NCI-H345 (cell line): ENCODE results near the gene NMBR.
"Not testable (repeated sequence)": the region's sequence is repeated elsewhere in the genome, so short reads cannot be mapped to it uniquely, and the experiment has no call there.

Experiments
- DNase-seq: peaks from one replicate; lab custom pipeline; 2025; lab: John Stamatoyannopoulos, UW

NMBR gene

GRCh38 chr6:142155091-142155490 is 8.2 kb upstream of the NMBR start:
- no peak for DNase-seq

GRCh38 chr6:142154336-142154735 is 7.4 kb upstream of the NMBR start:
- DNase-seq = no peak

DNA sequence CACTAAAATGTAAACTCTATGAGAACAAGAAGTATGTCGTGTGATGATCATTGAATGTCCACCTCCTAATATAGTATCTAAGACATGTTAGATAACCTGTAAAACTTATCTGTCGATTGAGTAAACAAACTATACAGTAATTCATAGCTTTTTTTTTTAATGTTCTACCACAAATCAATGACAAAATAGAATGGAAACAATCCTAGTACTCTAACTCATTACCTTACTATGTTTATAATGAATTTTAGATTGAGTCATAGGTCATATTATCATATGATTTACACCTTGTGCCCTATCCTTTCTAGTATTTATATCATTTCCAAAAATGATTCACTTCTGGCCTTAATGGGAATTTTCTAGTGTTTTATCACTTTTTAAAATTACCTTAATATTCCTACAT is 6.3 kb upstream of the NMBR start:
- DNase-seq = no peak

GRCh38 chr6:142152746-142153145 is 5.8 kb upstream of the NMBR start:
- DNase-seq = no peak

DNA sequence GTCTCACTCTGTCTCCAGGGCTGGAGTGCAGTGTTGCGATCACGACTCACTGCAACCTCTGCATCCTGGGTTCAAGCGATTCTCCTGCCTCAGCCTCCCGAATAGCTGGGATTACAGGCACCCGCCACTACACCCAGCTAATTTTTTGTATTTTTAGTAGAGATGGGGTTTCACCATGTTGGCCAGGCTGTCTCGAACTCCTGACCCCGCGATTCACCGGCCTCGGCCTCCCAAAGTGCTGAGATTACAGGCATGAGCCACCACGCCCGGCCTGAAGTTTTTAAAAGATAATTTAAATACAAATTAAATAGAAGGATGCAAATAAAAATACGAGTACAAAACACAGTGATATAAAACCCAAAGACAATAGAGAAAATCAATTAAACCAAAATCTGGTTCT is 5.4 kb downstream of the NMBR start:
- DNase-seq = not testable (repeated sequence)

- DNase-seq = no peak
These were observed 8.0 kb downstream of the NMBR start for GRCh38 chr6:142138876-142139275.

GRCh38 chr6:142132625-142133024 is 14.3 kb downstream of the NMBR start, which contains the start of gene GJE1:
GJE1 (plus strand) TSS chr6:142132925; CDS start chr6:142133159, 234 bp downstream.
- no peak for DNase-seq

DNA sequence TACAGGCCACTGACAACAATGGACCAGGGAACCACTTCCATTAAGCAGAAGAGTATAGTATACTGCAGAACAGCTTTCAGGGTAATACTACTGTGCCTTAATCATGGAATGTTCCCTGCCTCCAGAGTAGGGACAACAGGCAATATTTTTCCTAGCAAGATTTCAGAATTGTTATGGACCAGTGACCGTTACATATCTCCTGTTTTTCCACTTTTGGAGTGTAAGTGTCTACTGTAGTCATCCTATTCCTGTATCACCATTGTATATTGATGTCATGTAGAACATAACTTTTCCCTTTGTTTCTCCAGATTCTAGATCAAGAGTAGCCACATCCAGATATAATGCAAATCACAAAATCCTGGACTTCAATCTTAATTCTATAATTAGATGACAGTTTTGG is 16.1 kb downstream of the NMBR start:
- DNase-seq = no peak

DNA sequence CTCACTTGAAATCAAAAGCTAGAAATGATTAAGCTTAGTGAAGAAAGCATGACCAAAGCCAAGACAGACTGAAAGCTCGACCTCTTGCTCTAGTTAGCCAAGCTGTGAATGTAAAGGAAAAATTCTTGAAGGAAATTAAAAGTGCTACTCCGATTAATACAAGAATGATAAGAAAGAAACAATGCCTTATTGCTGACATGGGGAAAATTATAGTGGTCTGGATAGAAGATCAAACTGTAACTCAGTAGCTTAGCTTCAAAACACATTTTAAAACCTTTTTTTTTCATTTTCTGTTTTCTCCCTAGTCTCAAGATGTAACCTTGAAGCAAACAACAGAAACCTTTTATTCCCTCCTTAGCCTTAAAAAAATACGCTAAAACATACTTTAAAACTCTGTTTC is 25.6 kb downstream of the NMBR start:
- DNase-seq = no peak

DNA sequence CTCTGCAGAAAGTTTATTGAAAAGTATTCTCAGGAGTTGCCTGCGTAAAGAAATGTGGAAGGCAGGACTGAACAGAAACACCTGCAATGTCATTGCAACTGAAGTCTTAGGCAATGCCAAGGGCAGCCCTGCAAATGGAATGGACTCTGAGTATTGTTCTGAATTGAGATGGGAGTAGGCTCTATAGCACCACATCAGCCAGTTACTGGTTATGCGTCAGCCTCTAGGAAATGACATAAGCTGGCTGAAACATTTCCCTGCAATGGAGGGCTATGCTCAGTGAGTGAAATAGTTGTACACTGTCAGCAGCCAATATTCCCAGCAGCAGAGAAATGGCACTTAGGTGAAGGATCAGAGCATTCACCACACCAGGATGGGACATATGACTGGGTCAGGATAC is 28.0 kb downstream of the NMBR start:
- DNase-seq = no peak

GRCh38 chr6:142118328-142118727 is 28.6 kb downstream of the NMBR start:
- DNase-seq = no peak

DNA sequence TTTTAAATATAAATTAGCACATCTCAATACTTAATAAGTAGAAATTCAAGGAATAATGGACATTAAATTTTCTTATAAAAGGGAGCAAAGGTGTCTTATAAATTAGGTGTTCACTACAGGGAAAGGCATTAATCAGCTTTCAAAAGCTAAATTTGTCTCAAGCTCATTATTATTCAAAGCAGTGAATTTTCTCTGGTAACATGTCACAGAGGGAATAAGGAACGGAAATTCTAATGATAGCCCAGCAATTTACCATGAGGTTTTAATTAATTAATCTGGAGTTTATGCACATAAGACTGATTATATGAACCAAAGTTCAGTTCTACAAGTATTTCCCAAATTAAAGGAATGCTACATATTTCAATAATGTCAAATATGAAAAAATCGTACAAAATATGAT is 29.6 kb downstream of the NMBR start:
- no peak for DNase-seq

DNA sequence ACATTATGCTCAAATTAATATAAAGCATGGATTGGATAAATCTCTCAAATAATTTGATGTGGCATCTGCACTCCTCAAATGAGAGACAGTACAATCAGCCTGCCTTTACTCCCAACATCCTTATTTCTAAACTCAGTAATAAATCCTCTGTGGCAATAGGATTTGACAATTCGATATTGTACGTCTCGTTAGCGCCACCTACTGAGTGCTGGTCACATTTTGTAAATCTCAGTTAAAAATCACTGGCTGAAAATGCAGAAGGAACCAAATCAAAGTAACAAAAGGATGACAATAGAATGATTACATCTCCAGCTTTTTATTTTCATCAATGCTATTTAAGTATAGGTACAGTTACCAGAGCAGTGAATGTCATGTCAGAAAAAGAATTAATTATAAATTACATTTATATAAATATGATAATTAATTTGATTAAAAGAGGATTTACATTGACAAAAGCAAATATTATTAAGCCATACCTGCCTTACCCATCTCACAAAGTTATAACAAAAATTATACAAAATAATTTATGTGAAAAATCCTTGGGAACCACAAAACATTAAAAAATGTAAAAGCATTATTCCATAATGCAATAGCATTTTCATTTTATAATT is 34.4 kb downstream of the NMBR start:
- peak; percentile 82 for DNase-seq

GRCh38 chr6:142110820-142111219 is 36.1 kb downstream of the NMBR start:
- not testable (repeated sequence) for DNase-seq

GRCh38 chr6:142104820-142105219 is 42.1 kb downstream of the NMBR start:
- not testable (repeated sequence) for DNase-seq

GRCh38 chr6:142088858-142089216 is 58.1 kb downstream of the NMBR start:
- DNase-seq = peak; percentile 35

DNA sequence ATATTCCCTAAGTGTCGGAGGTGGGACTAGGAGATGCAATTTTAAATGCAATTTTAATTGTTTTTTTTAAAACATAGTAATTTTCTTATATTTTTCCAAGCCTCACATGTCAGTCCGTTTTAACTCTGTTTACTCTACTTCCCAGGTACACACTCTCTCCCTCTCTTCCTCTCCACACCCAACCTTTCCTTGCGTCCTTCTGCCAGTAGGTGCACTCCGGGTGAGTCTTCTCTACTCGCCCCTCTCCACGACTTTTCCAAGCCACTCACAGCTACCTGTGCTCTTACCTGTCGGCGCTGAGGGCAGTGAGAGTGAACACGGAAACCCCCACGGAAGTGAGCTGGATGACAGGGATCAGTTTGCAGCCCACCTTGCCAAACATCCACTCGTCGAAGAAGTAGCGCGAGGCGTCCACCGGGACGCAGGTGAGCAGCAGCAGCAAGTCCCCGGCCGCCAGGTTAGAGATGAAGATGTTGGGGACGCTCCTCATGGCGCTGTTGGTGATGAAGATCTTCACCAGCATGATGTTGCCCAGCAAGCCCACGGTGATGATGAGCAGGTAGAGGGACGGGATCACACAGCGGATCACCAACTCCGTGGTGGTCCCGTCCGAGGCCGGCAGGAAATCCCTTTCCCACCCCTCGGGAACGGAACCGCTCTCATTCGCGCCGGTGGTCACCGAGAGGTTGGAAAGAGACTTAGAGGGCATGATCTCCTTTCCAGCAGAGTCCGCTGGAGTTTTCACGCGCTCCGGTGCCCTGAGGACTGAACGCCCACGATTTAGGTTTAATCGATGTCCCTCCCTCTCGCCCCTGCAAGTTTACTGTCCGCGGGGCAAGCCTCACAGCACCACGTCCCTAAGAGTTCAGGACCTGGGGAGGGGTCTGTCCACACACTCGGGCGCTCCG is 58.7 kb downstream of the NMBR start:
- peak; percentile 54 for DNase-seq

GRCh38 chr6:142079130-142079529 is 67.8 kb downstream of the NMBR start:
- DNase-seq = no peak

- DNase-seq = no peak
These were observed 71.3 kb downstream of the NMBR start for GRCh38 chr6:142075516-142076101.

- DNase-seq = no peak
These were observed 72.4 kb downstream of the NMBR start for GRCh38 chr6:142074516-142074915.

DNA sequence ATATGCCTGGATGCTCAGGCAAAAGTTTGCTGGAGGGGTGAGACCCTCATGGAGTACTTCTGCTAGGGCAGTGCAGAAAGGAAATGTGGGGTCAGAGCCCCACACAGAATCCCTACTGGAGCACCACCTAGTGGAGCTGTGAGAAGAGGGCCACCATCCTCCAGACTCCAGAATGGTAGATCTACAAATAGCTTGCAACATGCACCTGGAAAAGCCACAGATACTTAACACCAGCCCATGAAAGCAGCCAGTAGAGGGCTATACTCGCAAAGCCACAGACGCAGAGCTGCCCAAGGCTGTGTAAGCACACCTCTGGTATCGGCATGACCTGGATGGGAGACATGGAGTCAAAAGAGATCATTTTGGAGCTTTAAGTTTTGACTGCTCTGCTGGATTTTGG is 74.9 kb downstream of the NMBR start:
- DNase-seq = no peak

GRCh38 chr6:142068416-142068815 is 78.5 kb downstream of the NMBR start:
- DNase-seq = no peak

GRCh38 chr6:142062861-142063260 is 84.1 kb downstream of the NMBR start:
- DNase-seq = not testable (repeated sequence)
